Mesenchymal stem cell (in vitro differentiated cells and primary cell): ENCODE results near the gene ABCC10.
A peak's percentile ranks its signal among the peaks of the same experiment; 100 is the strongest.

Source experiments
- DNase-seq: peaks from one replicate; pipeline ENCODE4 v3.0.0-alpha.2; 2013
- H2AFZ ChIP-seq: one replicate; pipeline ENCODE4 v1.6.1; 2013; ENCODE audit warnings: low read depth, mild to moderate bottlenecking, control low read depth, inconsistent platforms, low read length, moderate library complexity
- H2AK5ac ChIP-seq: 2 replicates; pipeline ENCODE4 v1.6.1; 2013; ENCODE audit warnings: low read length, moderate library complexity, mild to moderate bottlenecking, inconsistent platforms; ENCODE audit not compliant: severe bottlenecking
- H2BK120ac ChIP-seq: one replicate; pipeline ENCODE4 v1.6.1; 2013; ENCODE audit warnings: low read depth, mild to moderate bottlenecking, inconsistent platforms, low read length, moderate library complexity
- H2BK12ac ChIP-seq, 2 experiments: one replicate each; pipeline ENCODE4 v1.6.1; 2013; ENCODE audit warnings: inconsistent platforms in 2 of 2, low read length in 2 of 2, mild to moderate bottlenecking in 2 of 2, moderate library complexity in 2 of 2, control low read depth in 1 of 2
- H2BK15ac ChIP-seq: one replicate; pipeline ENCODE4 v1.6.1; 2013; ENCODE audit warnings: mild to moderate bottlenecking, low read depth, inconsistent platforms; ENCODE audit not compliant: poor library complexity, severe bottlenecking
- H2BK5ac ChIP-seq: 2 replicates; pipeline ENCODE4 v1.6.1; 2013; ENCODE audit warnings: low read depth, mild to moderate bottlenecking, low read length, control low read depth, inconsistent platforms; ENCODE audit not compliant: poor library complexity, severe bottlenecking
- H3K14ac ChIP-seq, 2 experiments: one replicate each; pipeline ENCODE4 v1.6.1; 2013; ENCODE audit warnings: inconsistent platforms in 2 of 2, low read length in 2 of 2, control low read depth in 1 of 2, mild to moderate bottlenecking in 1 of 2, moderate library complexity in 1 of 2
- H3K18ac ChIP-seq, 2 experiments: one replicate each; pipeline ENCODE4 v1.6.1; 2013; ENCODE audit warnings: inconsistent platforms in 2 of 2, low read length in 2 of 2, control low read depth in 1 of 2, low read depth in 1 of 2, mild to moderate bottlenecking in 1 of 2
- H3K23ac ChIP-seq, 2 experiments: one replicate each; pipeline ENCODE4 v1.6.1; 2013; ENCODE audit warnings: inconsistent platforms in 2 of 2, low read length in 2 of 2, mild to moderate bottlenecking in 2 of 2, moderate library complexity in 2 of 2, control low read depth in 1 of 2
- H3K27ac ChIP-seq: 2 replicates; pipeline ENCODE4 v1.5.1; 2013; ENCODE audit warnings: mild to moderate bottlenecking, moderate library complexity, low read length, control low read depth, inconsistent platforms; ENCODE audit not compliant: poor library complexity, severe bottlenecking
- H3K27me3 ChIP-seq, 2 experiments: 2 replicates each; pipeline versions ENCODE4 v1.6.1 to v1.7.0; 2013; ENCODE audit warnings: low read length in 2 of 2, mild to moderate bottlenecking in 2 of 2, moderate library complexity in 2 of 2, control low read depth in 1 of 2, inconsistent platforms in 1 of 2; ENCODE audit not compliant: control insufficient read depth in 1 of 2, insufficient read depth in 1 of 2
- H3K36me3 ChIP-seq, 2 experiments: 2 replicates each; pipeline versions ENCODE4 v1.6.1 to v1.7.0; 2013; ENCODE audit warnings: low read length in 2 of 2, control low read depth in 1 of 2, inconsistent platforms in 1 of 2, low read depth in 1 of 2, mild to moderate bottlenecking in 1 of 2; ENCODE audit not compliant: insufficient read depth in 2 of 2, control insufficient read depth in 1 of 2
- H3K4ac ChIP-seq, 2 experiments: one replicate each; pipeline ENCODE4 v1.6.1; 2013; ENCODE audit warnings: inconsistent platforms in 2 of 2, low read length in 2 of 2, mild to moderate bottlenecking in 2 of 2, moderate library complexity in 2 of 2, control low read depth in 1 of 2, low read depth in 1 of 2
- H3K4me1 ChIP-seq: 2 replicates; pipeline ENCODE4 v1.6.1; 2013; ENCODE audit warnings: low read depth, low read length, control low read depth; ENCODE audit not compliant: control insufficient read depth, insufficient read depth
- H3K4me2 ChIP-seq: 2 replicates; pipeline ENCODE4 v1.6.1; 2013; ENCODE audit warnings: low read length, mild to moderate bottlenecking, inconsistent platforms; ENCODE audit not compliant: poor library complexity, severe bottlenecking
- H3K4me3 ChIP-seq, 2 experiments: 2 replicates each; pipeline versions ENCODE4 v1.5.1 to v1.7.0; 2013; ENCODE audit warnings: low read length in 2 of 2, mild to moderate bottlenecking in 2 of 2, control low read depth in 1 of 2, low read depth in 1 of 2; ENCODE audit not compliant: insufficient read depth in 1 of 2
- H3K79me1 ChIP-seq: replicated peaks from 2 replicates; pipeline ENCODE4 v1.6.1; 2013; ENCODE audit warnings: mild to moderate bottlenecking, control low read depth, low read length, inconsistent platforms; ENCODE audit not compliant: poor library complexity, severe bottlenecking
- H3K9ac ChIP-seq: 2 replicates; pipeline ENCODE4 v1.7.0; 2013; ENCODE audit warnings: mild to moderate bottlenecking, low read length, moderate library complexity
- H3K9me3 ChIP-seq: 2 replicates; pipeline ENCODE4 v1.7.0; 2013; ENCODE audit warnings: mild to moderate bottlenecking, low read length; ENCODE audit not compliant: control insufficient read depth
- H4K8ac ChIP-seq: one replicate; pipeline ENCODE4 v1.6.1; 2013; ENCODE audit warnings: inconsistent platforms, mild to moderate bottlenecking, low read length, moderate library complexity
- H4K91ac ChIP-seq: one replicate; pipeline ENCODE4 v1.6.1; 2013; ENCODE audit warnings: mild to moderate bottlenecking, low read length, inconsistent platforms
- WGBS: methylation state at CpG from one replicate; pipeline ENCODE4 v1.1.7; 2013; ENCODE audit warnings: mixed read lengths; 5-methylcytosine and 5-hydroxymethylcytosine counted together

ABCC10 gene

GRCh38 chr6:43452896-43453295 is 25.6 kb downstream of the ABCC10 start:
- 100% methylated on average over 4 of the region's 4 CpGs for WGBS
- H3K27ac ChIP-seq = no peak overlapping the region
- no peak overlapping the region for H3K18ac ChIP-seq
- H2BK120ac ChIP-seq = no peak overlapping the region
- H2BK12ac ChIP-seq = no peak overlapping the region
- no peak overlapping the region for H2AK5ac ChIP-seq
- peaks cover 16% of the 10 kb centered on the region for H3K4me1 ChIP-seq
- DNase-seq = no peak
- no peak overlapping the region for H3K4ac ChIP-seq
- no peaks in the 10 kb centered on the region for H3K79me1 ChIP-seq
- no peak overlapping the region for H2BK5ac ChIP-seq
- H4K91ac ChIP-seq = no peak overlapping the region
- H3K36me3 ChIP-seq = peaks cover 48 to 50% of the 10 kb centered on the region in 2 experiments
- H2AFZ ChIP-seq = no peak overlapping the region
- H3K4me2 ChIP-seq = no peak overlapping the region
- H4K8ac ChIP-seq = no peak overlapping the region
- H2BK15ac ChIP-seq = no peak overlapping the region
- peaks cover 14 to 16% of the 10 kb centered on the region in 2 experiments for H3K27me3 ChIP-seq
- H3K9ac ChIP-seq = no peak overlapping the region
- no peak overlapping the region for H3K14ac ChIP-seq
- no peak overlapping the region for H3K23ac ChIP-seq
- no peaks in the 10 kb centered on the region for H3K9me3 ChIP-seq
- peak overlapping the region in 1 of 2 experiments; percentile 36 for H3K4me3 ChIP-seq

DNA sequence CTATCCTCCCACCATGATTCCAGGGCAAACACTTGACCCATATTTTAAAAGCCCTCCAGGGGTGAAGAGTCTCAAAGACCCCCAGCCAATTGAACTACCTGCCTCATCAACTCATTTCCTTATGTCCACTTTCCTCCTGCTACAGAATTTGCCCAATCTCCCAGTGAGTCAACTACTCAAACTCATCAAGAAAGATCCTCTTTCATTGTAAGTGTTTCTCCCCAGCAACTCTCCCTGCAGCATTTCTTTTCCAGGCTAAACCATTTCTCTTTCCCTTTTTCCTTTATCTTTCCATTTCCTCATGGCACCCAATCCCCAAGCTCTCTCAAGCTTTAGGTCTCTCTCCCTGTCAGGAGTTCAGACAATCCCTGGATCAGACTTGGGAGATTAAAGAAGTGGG is 26.5 kb downstream of the ABCC10 start:
- H4K91ac ChIP-seq = no peak overlapping the region
- H3K27ac ChIP-seq = no peak overlapping the region
- H3K36me3 ChIP-seq = peaks cover 38 to 41% of the 10 kb centered on the region in 2 experiments
- H3K18ac ChIP-seq = no peak overlapping the region
- no peak overlapping the region for H2BK5ac ChIP-seq
- H2BK15ac ChIP-seq = no peak overlapping the region
- no peak overlapping the region for H3K4ac ChIP-seq
- H3K23ac ChIP-seq = no peak overlapping the region
- H2BK120ac ChIP-seq = no peak overlapping the region
- H3K4me2 ChIP-seq = no peak overlapping the region
- peaks cover 16% of the 10 kb centered on the region for H3K4me1 ChIP-seq
- no peak overlapping the region for H4K8ac ChIP-seq
- peaks cover 14 to 17% of the 10 kb centered on the region in 2 experiments for H3K27me3 ChIP-seq
- no peak overlapping the region for H2AK5ac ChIP-seq
- no peak overlapping the region for H3K9ac ChIP-seq
- no peak overlapping the region for H2AFZ ChIP-seq
- H3K9me3 ChIP-seq = no peaks in the 10 kb centered on the region
- no peak overlapping the region for H3K14ac ChIP-seq
- H3K4me3 ChIP-seq = no peak overlapping the region
- no peaks in the 10 kb centered on the region for H3K79me1 ChIP-seq
- DNase-seq = no peak
- no peak overlapping the region for H2BK12ac ChIP-seq

DNA sequence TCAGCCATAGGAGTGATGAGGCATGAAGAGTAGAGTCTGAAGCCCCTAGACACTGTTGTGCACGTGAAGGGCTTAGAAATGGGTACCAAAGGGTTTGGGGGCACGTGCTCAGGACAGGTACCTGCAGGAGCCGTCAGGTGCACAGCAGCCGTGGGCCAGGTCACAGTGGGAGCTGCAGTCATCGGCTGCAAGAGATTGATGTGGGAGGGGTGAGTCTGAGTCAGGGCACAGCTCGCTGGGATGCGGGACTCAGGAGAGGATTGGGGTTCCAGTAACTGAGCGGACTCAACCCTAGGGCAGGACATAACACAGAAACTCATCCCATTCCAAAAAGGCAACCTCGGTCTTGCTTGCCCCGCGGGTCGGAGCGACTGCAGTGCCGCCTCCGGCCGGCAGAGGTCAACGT is 27.0 kb downstream of the ABCC10 start:
- Histone ChIP-seq H4K8ac (no peak overlapping the region), H3K4ac (no peak overlapping the region), H3K4me1 (peaks cover 16% of the 10 kb centered on the region), H3K27ac (no peak overlapping the region), H3K14ac (no peak overlapping the region), H3K27me3 (peaks cover 14 to 20% of the 10 kb centered on the region in 2 experiments), H3K36me3 (peaks cover 34 to 37% of the 10 kb centered on the region in 2 experiments), H3K4me2 (peak overlapping the region; percentile 78), H2AK5ac (no peak overlapping the region), H3K9ac (no peak overlapping the region), H4K91ac (no peak overlapping the region), H2BK5ac (no peak overlapping the region), H2BK120ac (no peak overlapping the region), H2BK12ac (no peak overlapping the region), H3K79me1 (no peaks in the 10 kb centered on the region), H3K9me3 (no peaks in the 10 kb centered on the region), H3K4me3 (peak overlapping the region; percentile 48 to 75), H3K23ac (no peak overlapping the region), H2BK15ac (no peak overlapping the region), H2AFZ (no peak overlapping the region), H3K18ac (no peak overlapping the region)
- WGBS = 16% methylated on average over 13 of the region's 17 CpGs
- DNase-seq = no peak

DNA sequence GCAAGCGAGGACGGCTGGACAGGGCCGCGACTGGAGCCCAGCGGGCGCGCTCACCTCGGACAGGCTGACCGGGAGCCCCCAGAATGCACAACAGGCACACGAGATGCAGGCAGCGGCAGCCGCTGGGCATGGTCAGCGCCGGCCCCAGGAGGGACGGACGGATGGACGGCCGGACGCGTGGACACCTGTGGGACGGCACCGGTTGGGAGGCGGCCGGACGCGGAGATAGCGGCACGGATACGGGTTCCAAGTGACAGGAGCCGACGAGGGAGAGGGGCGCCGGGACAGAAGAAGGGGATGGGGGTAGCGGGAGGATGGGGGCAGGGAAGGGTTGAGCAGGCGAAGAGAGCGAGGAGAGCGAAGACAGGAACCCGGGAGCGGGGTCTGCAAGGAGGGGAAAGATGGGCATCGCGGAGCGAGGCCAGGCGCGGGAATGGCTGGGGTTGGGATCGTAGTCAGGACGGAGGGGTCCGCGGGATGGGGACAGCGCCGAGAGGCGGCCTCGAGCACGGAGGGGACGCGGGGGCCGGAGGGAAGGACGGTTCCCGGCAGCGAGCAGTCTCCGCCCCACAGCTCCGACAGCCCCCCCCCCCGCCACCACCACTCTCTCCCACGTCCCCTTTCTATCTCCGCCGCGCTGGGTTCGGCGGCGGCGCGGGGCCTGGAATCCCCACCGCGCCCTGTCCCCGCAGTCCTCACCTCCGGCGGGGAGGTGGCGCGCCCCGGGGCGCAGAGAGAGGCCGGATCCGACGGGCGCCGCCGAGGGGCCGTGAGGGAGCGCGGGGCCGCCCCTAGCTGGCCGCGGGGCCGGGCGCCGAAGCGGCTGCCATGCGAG is 27.6 kb downstream of the ABCC10 start:
- Histone ChIP-seq H3K9me3 (no peaks in the 10 kb centered on the region), H2AK5ac (no peak overlapping the region), H3K18ac (no peak overlapping the region), H3K14ac (no peak overlapping the region), H3K4me3 (peak overlapping the region; percentile 48 to 75), H3K23ac (peak overlapping the region in 1 of 2 experiments; percentile 37), H2BK15ac (no peak overlapping the region), H3K79me1 (no peaks in the 10 kb centered on the region), H3K27me3 (peaks cover 17 to 20% of the 10 kb centered on the region in 2 experiments), H3K4ac (no peak overlapping the region), H3K27ac (no peak overlapping the region), H3K9ac (peak overlapping the region; percentile 26), H2BK120ac (no peak overlapping the region), H2BK5ac (no peak overlapping the region), H3K4me1 (peaks cover 16% of the 10 kb centered on the region), H4K91ac (no peak overlapping the region), H2AFZ (peak overlapping the region; percentile 51), H2BK12ac (no peak overlapping the region), H4K8ac (no peak overlapping the region), H3K36me3 (peaks cover 27 to 31% of the 10 kb centered on the region in 2 experiments), H3K4me2 (peak overlapping the region; percentile 78)
- peak; percentile 77 for DNase-seq
- WGBS = 2% methylated on average over 42 of the region's 97 CpGs
